GF-D8 (cell line): Measurements from ENCODE around the gene RFLNA.

Experiments used
- DNase-seq: peaks from one replicate; lab custom pipeline; 2025; lab: John Stamatoyannopoulos, UW

Gene RFLNA

DNA sequence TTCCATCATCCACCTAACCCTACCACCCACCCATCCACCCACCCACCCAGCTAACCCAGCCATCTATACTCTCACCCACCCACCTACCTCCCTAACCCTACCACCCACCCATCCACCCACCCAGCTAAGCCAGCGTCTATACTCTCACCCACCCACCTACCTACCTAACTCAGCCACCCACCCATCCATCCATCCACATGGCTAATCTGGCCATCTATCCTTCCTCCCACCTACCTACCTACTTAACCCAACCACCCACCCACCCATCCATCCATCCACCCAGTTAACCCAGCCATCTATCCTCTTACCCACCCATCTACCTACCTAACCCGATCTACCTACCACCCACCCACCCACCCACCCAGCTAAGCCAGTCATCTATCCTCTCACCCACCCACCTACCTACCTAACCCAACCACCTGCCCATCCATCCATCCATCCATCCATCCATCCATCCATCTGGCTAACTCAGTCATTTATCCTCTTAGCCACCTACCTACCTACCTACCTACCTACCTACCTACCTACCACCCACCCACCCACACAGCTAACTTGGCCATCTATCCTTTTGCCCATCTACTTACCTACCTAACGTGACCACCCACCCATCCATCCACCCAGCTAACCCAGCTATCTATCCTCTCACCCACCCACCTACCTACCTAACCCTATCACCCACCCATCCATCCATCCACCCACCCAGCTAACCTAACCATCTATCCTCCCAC is 44.1 kb downstream of the RFLNA start:
- DNase-seq = no peak

DNA sequence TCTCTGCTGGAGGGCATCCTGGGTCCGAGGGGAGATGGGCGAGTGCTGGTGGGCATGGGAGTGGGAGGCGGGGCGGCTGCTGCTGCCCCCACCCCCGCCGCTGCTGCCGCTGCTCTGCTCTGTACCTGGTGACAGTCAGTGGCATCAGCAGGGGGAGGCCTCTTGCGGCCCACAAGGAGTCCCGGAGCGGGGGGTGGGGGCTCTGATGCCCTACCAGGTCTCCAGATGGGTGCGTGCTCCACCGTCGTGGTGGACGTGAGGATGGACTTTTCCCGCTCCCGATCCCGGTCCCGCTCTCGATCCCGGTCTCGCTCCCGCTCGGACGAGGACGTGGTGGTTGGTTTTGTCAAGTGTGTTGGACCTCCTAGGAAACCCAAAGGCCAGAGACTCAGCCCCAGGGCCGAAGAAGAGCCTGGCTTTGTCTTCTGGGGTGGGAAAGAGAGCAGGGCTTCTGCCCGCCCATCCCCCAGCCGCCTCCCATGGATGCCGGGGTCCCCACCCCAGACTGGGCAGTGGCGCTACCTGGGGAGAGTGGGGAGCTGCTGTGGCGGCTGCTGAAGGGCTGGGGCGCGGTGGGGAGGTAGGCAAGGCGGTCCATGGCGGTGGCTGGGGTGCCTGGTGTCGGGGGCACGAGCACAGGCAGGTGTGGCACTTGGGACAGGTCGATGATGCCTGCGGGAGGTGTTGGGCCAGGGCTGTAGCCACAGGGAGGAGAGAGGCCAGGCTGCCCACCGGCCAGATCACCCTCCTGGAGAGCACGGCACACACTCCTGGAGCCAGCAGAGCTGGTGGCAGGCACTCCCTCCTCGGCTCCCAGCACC is 45.4 kb downstream of the RFLNA start:
- no peak for DNase-seq

DNA sequence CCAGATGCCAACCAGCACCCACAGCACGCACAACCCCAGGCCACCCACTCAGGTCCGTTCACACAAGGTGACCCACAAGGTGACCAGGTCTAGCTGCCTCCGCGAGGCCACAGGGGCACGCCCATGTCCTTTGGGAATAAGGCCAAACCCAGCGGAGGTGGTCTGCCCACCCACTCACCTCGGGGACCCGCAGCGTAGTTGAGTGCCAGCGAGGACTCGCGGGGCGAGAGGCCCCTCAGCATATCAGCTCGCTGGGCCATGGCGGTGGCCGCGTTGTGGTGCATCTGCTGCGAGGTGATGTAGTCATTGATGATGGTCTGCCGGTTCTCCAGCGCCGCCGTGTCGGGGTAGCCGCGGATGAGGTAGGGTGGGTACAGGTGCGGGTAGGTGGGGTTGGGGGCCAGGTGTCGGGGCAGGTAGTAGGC is 46.8 kb downstream of the RFLNA start:
- DNase-seq = no peak

DNA sequence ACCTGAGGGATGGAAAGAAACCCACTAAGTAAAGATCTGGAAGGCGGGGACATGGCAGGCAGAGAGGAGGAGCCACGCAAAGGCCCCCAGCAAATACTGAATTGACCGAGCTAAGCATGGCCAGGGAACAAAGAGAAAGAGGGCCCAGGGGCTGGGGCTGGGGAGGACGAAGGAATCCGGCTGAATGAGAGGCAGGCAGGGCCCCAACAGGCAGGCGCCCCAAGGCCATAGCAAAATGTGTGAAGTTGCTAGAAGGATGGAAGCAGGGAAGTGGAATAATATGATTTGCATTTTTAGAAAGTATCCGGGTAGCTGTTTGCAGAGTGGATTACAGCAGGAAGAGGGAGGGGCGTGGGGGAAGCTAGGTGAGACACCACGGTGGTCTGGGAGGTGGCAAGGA is 49.1 kb downstream of the RFLNA start:
- DNase-seq = no peak

DNA sequence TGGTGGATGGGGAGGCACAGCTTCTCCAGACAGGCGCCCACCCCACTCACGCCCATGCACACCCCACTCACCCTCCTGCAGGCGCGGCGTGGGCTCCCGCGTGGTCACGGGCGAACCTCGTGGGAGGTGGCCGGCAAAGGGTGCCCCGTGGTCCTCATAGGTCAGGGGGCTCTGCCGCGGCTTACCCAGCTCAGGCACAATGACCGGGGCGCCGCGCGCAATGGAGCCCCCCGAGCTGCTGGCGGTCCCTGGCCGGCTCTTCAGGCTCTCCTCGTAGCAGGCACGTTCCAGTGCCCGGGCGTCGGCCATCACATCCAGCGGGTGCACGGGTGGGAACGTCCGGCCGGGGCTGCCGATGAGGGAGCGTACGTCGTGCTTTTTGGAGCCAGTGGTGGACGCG is 49.6 kb downstream of the RFLNA start:
- DNase-seq = no peak

DNA sequence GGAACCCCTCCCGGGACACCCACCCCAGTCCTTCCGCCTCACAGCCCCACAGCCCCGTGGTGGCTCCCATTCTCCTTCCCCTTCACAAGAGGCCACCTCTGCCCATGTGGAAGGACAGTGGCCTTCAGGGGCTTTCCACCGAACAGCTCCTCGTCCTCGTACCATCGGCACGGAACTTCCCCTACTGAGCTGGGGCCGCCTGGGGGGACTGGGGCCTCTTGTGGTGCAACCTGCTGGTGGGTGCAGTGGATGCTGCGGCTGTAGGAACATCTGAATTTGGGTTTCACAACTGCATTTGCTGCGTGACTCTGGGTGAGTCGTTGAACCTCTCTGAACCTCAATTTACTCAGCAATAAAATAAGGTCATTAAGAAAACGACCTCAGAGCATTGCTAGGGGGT is 50.9 kb downstream of the RFLNA start:
- DNase-seq = no peak

DNA sequence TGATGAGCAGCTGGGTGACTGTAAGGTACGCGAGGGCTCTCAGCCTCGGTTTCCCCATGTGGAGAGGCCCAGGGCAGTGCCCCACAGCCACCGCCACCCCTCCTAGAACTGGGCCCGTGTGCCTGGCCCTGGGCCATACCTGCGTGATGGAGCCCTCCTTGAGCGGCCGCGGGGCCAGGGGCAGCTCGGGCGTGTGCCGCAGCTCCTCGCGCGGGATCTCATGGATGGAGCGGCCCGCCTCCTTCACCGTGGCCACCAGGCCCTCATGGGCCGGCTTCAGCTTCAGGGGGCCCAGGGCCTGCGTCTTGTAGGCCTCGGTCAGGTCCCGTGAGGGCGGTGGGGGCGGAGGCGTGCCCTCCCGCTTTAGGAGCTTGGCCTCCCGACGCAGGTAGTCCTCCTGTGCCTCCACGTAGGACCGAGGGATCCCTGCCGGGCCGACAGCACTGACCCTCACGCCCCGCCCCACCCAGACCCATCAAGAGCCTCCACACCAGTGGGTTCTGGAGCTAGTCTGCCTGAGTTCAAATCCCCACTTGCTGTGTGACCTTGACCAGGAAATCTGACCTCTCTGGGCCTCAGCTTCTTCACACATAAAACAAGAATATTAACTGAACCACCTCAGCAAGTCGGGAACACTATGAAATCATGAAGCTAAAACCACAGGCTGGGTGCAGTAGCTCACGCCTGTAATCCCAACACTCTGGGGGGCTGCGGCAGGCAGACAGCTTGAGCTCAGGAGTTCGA is 51.7 kb downstream of the RFLNA start:
- DNase-seq = no peak

DNA sequence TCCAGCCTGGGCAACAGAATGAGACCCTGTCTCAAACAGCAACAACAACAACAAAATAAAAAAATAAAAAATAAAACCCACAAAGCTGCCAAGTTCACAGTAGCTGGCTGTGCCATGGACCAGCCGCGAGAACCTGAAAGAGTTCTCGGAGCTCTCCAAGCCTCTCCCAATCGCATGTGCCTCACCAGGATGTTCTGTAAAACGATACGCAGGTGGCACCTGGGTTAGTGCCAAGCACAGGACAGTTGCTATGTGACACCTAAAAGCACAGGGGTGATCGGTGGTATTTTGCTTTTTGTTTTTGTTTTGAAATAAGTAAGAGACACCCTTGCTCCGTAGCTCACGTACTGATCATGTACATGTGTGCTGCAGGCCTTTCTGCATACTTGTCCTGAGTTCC is 52.4 kb downstream of the RFLNA start:
- DNase-seq = no peak

DNA sequence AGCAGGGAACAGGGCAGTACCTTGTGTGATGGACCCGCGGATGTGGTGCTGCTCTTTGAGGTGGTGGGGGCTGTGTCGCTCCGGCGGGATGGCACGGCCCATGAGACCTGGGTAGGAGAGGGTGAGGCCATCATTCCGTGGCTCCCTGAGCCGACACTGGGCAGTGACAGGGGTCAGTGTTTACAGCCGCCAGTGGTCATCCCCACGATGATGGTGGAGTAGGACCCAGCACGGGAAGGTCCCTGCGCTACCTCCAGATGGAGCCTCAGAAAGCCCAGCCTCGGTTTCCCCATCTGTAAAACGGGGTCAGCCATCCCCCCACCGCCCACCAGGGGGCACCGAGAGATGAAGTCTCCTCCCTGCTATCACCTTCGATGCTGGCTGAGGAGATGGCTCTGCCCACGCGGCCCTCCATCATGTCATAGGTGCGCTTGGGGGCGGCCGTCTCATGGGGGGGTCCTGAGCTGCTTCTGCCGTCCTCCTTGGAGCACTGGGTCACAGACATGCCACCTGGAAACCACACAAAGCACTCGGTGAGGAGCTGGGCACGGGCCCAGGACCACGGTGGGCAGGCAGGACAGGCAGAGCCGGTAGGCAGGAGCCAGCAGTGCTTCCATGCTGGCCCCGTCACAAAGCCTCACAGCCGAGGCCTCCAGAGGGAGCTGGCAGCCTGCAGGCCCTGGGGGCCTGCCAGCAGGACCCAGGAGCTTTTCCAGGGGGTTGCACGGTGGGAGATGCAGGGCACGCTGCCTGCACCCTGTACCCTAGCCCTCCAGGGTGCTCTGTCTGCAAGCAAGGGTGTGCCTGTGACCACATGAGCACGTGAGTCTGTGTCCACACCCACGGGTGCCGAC is 53.1 kb downstream of the RFLNA start:
- DNase-seq = no peak

DNA sequence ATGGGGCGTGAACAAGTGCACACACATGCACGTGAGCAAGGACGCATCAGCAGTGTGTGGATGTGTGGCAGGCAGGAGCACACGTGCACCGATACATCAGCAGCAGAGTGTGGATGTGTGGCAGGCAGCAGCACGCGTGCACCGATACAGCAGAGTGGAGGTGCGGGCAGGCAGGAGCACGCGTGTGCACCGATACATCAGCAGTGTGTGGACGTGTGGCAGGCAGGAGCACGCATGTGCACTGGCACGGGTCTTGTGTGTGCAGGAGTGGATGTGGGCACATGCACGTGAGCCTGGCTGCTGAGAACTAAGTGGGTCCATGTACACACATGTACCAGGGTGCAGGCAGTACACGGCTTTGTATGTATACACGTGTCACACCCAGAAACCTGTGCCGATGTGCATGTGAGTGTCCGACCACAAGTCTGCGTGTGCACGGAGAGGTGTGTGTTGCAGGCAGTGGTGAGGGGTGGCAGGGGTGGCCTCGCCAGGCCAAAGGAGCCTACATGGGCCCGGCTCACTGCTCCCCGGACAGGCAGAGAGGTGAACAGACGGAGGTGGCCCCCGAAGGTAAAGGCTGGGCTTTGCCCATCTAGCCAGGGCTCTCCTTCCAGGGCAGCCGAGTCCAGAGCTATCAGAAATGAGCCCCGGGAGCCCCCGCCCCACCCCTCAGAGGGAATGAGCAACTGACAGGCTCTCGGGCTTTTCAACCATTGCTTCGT is 53.9 kb downstream of the RFLNA start:
- DNase-seq = no peak

DNA sequence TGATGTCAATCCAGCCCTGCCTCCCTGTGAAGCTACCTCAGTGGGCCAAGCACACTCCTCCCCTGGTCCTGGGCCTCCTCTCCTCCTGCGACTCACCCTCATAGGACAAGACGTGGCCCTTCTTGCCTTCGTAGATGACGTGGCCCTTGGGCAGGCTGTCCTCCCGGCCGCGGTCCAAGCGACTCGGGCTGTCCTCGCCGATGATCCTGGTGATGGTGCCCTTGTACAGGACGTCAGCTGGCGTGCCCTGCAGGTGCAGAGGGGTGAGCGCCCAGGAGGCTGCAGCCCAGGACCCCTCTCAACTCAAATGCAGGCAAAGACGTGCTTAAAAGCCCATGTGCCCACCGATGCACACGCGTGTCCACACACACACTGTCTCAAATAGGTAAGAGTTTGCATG is 55.6 kb downstream of the RFLNA start:
- DNase-seq = no peak

DNA sequence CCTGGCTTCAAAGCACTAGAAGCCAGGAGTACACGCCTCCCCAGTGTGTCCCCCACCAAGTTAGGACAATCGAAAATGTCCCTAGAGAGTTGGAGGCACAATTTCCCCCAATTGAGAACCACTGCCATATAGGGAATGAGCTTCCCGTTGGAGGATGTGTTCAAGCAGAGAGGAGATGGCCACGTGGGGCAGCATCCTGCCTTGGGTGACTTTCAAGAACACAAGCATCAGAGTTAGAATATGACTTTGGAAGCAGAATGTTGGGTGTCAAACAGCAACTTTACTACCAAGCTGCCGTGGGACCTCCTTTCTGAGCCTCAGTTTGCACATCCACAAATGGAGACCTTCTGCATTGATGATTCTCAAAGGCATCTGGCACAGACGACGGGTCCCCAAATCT is 56.5 kb downstream of the RFLNA start:
- no peak for DNase-seq

DNA sequence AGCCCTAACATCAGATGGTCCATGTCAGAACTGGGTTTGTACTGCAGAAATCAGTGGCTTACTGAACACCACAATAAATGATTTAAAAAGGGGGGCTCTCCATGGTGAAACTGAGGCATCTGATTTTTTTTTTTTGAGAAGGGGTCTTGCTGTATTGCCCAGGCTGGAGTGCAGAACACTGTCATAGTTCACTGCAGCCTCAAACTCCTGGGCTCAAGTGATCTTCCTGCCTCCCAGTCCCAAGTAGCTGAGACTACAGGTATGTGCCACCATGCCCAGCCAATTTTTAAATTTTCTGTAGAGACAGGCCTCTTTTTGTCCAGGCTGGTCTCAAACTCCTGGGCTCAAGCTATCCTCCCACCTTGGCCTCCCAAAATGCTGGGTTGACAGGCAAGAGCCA is 57.4 kb downstream of the RFLNA start:
- no peak for DNase-seq

DNA sequence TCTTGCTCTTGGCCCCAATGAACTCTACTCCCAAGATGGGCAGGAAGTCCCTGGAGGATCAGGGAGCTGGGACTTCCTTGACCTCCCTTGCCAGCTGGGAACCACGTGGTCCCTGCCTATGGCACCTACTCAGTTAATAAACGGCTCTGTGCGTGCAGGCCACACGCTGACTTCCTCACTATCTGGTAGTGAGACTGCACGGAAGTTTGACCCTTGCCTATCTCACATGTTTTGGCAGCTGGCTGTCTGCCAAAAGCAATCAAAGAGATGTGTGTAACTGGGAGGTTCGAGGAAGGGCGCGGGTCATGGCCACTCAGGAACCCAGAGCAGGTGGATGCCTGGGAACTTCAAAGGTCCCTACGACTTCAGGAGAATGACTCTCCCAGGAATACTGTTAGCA is 57.9 kb downstream of the RFLNA start:
- DNase-seq = peak; percentile 63

DNA sequence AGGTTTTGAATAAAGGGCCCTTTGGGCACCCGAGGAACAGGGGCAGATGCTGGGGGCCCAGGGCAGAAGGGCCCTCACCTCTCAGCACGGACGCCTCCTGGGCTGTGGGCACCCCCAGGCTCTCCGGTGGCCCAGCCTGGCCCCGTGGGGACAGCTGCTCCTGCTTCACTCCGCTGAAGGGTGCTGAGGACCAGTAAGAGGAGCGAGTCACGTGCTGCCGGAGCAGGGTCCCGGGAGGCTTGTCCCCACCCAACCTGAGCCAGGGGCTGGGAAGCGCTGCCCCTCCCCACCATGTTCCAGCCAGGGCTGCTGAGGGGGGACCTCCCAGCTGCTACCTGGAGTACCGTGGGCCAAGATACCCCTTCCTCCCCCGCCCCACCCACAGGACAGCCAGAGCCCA is 59.5 kb downstream of the RFLNA start:
- no peak for DNase-seq

DNA sequence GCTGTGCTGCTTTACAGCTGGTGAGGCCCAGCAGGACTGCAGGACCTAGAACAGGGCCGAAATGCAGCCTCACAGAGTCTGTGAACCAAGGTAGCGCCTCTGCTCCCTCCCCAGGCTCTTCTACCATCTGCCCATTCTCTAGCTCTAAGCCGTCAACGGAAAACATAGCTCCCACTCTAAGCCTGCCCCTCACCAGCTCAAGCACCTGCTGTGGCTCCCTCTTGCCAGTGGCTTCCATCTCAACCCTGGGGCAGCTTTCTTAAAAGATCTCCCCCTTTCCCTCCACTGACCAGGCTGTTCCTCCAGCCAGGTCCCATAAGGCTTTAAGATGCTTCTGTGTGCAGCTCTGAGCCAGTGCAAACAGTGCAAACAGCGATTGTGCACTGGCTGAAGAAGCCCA is 61.3 kb downstream of the RFLNA start:
- no peak for DNase-seq

DNA sequence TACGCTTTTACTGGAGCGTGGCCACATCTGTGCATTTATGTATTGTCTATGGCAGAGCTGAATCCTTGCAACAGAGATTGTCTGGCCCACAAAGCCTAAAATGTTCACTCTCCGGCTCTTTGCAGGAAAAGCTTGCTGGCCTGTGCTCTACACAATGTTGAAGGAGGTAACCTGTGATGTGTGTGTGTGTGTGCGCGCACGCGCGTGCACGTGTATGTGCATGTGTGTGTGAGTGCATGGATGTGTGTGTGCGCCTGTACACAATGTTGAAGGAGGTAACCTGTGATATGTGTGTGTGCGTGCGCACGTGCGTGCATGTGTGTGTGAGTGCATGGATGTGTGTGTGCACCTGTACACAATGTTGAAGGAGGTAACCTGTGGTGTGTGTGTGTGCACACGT is 62.7 kb downstream of the RFLNA start:
- no peak for DNase-seq

DNA sequence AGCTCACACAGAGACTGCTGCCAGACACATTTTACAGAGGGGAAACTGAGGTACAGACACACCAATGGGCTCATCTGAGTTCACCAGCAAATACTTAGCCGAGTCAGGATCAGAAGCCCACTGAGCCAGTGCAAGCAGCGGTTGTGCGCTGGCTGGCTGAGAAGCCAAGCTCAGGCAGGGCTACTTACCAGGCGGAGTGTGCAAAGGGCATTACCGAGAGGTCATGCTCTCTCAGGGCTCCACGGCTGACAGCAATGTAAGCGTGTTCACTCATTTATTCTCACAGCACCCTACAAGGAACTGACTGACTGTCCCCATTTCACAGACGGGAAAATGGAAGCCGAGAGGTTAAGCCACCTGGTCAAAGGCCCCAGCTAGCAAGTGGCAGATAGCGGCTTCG is 63.7 kb downstream of the RFLNA start:
- DNase-seq = no peak

DNA sequence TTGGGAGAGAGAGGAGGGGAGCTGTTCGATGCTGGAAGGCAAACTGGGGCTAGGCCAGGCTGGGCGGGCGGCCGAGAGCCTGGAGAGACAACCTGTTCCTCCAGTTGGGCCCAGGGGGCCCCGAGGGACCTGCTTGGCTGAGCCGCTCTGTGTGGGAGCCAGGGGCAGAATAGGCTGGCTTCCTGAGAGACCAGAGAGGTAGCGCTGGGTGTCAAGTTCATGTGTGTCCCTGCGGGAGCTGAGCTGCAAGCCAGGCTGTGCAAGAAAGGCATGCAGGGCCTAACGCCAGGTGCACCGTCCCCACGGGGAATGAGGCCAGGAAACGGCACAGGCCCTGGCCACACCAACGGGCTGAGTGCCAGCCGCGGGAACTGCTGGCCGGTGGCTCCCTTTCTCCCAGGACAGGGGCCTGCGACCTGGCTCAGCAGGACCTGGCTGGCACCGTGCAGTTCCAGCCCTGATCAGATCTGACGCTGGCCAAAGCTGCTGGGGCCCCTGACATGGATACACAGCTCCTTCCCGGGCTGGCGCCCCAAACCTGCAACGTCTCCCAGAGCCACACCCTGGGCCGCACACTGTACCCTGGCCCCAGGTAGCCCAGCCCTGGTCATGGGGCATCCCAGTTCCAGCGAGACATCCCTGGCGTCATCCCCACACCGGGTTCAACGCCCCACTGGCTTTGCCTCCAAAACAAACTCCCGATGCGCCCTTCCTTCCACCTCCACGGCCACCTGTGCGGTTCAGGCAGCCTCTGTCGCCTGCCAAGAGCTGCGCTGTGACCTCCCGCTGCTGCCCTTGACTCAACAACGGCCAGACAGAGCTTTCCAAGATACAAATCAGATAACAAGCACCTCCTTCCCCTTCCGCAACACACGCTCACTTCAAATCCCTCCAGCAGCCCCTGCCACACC is 65.0 kb downstream of the RFLNA start:
- DNase-seq = no peak
